ENCODE results near the gene PRRG1.

- TF ChIP-seq POLR2AphosphoS5 (IDR thresholded peaks at IDR 0.05) (no peak), CTCF (IDR thresholded peaks at IDR 0.05; ENCODE audit: poor library complexity, severe bottlenecking) (no peak), EP300 (conservative IDR thresholded peaks at IDR 0.05; ENCODE audit: poor library complexity, severe bottlenecking) (no peak), EZH2 (IDR thresholded peaks at IDR 0.05; ENCODE audit: borderline replicate concordance, insufficient read depth, low read length, poor library complexity, severe bottlenecking) (no peak), TAF1 (IDR thresholded peaks at IDR 0.05; ENCODE audit: low read depth) (no peak), SMC3 (conservative IDR thresholded peaks at IDR 0.05; ENCODE audit: poor library complexity) (no peak), MXI1 (conservative IDR thresholded peaks at IDR 0.05; ENCODE audit: poor library complexity, severe bottlenecking) (no peak), RAD21 (conservative IDR thresholded peaks at IDR 0.05) (no peak)
Observed at GRCh38 chrX:37378830-37379229, 29.7 kb downstream of the PRRG1 start.

Data from neural cell (in vitro differentiated cells).